ENCODE measurements around the gene LRMDA. TPM values are rescaled to one million over a fixed set of nuclear protein-coding genes. Genes with fewer than 3 reads are reported as not detected.

Gene LRMDA
- total RNA-seq (2022; extraction: Qiagen RNA extraction), result 3.1 to 5.7 TPM (median 4.7 TPM) in 5 replicates

GRCh38 chr10:75431180-75432111 lies at the start of gene LRMDA:
Gene LRMDA (plus strand): TSS chr10:75431624.

DNA sequence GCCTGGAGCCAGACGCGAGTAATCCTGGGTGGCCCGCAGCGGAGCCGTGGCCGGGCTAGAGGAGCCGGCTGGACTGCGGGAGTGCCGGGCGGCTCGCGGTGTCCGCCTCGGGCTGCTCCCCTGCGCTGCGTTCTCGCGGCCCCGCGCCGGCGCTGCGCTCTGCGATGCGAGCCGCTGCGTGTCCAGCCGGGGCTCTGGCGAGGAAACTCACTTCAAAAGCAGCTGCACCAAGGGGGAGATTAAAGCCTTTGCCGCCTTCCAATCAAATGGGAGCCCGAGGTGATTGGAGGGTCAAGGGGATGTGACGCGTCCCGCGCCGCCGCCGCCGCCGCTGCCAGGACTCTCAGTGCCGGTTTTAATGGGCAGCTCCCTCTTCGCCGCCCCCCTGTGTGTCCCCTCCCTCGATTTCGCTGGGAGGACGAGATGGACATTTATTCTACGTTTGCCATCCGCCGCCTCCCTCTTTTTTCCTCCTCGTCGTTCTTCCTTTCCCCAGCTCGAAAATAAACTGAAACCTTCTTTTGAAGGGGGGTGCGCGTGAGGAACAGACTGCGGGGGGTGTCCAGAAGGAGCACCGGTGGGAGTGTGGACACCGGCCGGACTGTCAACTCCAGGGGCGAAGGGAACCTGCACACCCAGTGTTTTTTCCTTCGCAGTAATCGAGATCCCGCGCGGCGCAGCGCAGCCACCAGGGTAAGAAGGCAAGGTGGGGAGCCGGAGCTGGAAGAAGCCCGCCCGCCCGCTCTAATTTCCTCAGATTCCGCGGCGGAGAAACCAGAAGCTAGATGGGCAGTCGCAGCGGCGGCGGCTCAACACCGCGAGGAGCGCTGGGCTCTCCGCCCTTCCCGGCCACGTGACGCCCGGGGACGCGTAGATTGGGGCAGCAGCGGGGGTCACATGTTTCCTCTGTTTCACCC lies 29.6 kb upstream of the LRMDA start, which contains the start of gene ZNF503:
Gene ZNF503 (minus strand): TSS at position 196 of the 917 bp plus-strand sequence. CDS start 345 bp downstream, outside the sequence.

Other genes starting within 250 kb of the LRMDA start
- 297 to 349 TPM (median 313 TPM) in 5 replicates for gene VDAC2, start 220.8 kb upstream of the LRMDA start, total RNA-seq (2022; extraction: Qiagen RNA extraction)
- gene COMTD1, start 195.7 kb upstream of the LRMDA start, total RNA-seq (2022; extraction: Qiagen RNA extraction), result 34.3 to 62.0 TPM (median 58.9 TPM) in 5 replicates
- 6.6 to 10.4 TPM (median 9.6 TPM) in 5 replicates for gene ZNF503, start 29.9 kb upstream of the LRMDA start, total RNA-seq (2022; extraction: Qiagen RNA extraction)